ENCODE data around the gene CFAP45. TPM values are rescaled to one million over a fixed set of nuclear protein-coding genes. Genes with fewer than 3 reads are reported as not detected.

CFAP45 gene
- polyA plus RNA-seq, 1 donor, result 0.30 TPM

DNA sequence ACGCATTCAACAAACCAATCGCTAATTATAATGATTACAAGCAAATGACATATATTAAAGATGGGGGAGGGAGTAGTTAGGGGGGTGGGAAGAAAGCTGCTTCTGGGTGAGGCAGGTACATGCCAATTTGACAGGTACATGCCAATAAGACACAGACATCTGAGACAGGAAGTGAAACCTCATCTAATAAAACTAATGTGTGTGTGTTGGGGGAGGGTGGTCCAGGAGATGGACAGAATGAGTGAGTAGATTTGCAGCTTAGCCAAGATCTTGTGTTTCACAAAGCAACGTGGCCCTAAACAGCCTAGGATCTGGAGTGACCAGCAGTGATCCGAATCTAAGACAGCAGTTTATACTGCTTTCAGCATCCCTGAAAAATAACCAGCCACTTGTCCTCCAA, 10.8 kb downstream of the CFAP45 start:
- Histone ChIP-seq H3K27ac (ENCODE audit: low read length) (no peak overlapping the region), H3K36me3 (ENCODE audit: control insufficient read depth, insufficient read depth, low read length) (no peaks in the 10 kb centered on the region), H3K4me3 (ENCODE audit: low read length) (no peak overlapping the region), H3K9me3 (ENCODE audit: control insufficient read depth, low read depth, low read length) (no peaks in the 10 kb centered on the region), H3K4me1 (ENCODE audit: control insufficient read depth, insufficient read depth, low read length) (no peaks in the 10 kb centered on the region), H3K27me3 (ENCODE audit: control insufficient read depth, insufficient read depth, low read length) (no peaks in the 10 kb centered on the region)
- WGBS (ENCODE audit: insufficient coverage, low lambda C conversion rate), result no CpG with 5 or more reads among the region's 4 CpGs
- no peak for DNase-seq

DNA sequence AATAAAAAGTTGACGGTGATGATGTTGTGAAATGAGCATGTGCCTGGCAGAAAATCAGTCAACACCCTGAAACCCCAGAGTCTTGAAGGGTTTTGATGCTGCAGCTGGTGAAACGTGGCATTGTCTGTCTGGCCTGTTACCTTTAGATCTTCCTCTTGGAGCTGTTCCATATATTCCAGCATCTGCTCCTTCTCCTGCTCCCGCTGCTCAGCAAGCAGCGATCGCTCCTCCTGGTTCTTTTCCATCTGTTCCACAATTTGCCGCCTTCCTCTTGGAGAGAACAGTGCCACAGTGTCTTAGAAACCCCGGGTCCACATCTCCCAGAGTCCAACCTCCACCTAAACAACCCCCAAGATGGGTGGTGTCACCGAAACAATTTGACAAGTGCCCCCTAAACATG, 15.7 kb downstream of the CFAP45 start:
- DNase-seq, result no peak
- Histone ChIP-seq H3K9me3 (ENCODE audit: control insufficient read depth, low read depth, low read length) (no peaks in the 10 kb centered on the region), H3K27me3 (ENCODE audit: control insufficient read depth, insufficient read depth, low read length) (no peaks in the 10 kb centered on the region), H3K27ac (ENCODE audit: low read length) (no peak overlapping the region), H3K4me3 (ENCODE audit: low read length) (no peak overlapping the region), H3K36me3 (ENCODE audit: control insufficient read depth, insufficient read depth, low read length) (no peaks in the 10 kb centered on the region), H3K4me1 (ENCODE audit: control insufficient read depth, insufficient read depth, low read length) (peaks cover 5% of the 10 kb centered on the region)
- 90% methylated on average over 2 of the region's 8 CpGs for WGBS (ENCODE audit: insufficient coverage, low lambda C conversion rate)

DNA sequence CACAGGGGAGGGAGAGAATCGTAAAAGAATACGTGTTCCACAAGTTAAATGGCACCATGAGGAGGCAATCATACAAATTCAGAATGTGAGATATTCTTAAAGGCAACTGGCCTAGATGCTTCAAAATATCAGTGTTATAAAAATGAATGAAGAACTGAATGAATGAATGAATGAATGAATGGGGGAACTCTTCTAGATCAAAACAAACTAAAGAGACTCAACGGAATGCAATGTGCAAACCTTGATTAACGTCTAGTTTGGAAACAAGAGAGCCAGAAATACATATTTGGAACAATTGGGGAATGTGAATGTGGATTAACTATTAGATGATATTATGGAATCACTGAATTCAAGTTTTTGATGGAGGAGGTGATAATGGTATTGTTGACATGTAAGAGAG, 16.8 kb downstream of the CFAP45 start:
- no peaks in the 10 kb centered on the region for H3K27me3 ChIP-seq (ENCODE audit: control insufficient read depth, insufficient read depth, low read length)
- no peak overlapping the region for H3K4me3 ChIP-seq (ENCODE audit: low read length)
- H3K27ac ChIP-seq (ENCODE audit: low read length), result no peak overlapping the region
- H3K36me3 ChIP-seq (ENCODE audit: control insufficient read depth, insufficient read depth, low read length), result no peaks in the 10 kb centered on the region
- WGBS (ENCODE audit: insufficient coverage, low lambda C conversion rate), result 84% methylated on average over 3 of the region's 4 CpGs
- DNase-seq, result no peak
- no peaks in the 10 kb centered on the region for H3K9me3 ChIP-seq (ENCODE audit: control insufficient read depth, low read depth, low read length)
- H3K4me1 ChIP-seq (ENCODE audit: control insufficient read depth, insufficient read depth, low read length), result peaks cover 5% of the 10 kb centered on the region

GRCh38 chr1:159882527-159882862, 17.5 kb downstream of the CFAP45 start:
- no CpG with 5 or more reads among the region's 2 CpGs for WGBS (ENCODE audit: insufficient coverage, low lambda C conversion rate)
- H3K27me3 ChIP-seq (ENCODE audit: control insufficient read depth, insufficient read depth, low read length), result no peaks in the 10 kb centered on the region
- no peak for DNase-seq
- H3K36me3 ChIP-seq (ENCODE audit: control insufficient read depth, insufficient read depth, low read length), result no peaks in the 10 kb centered on the region
- peaks cover 5% of the 10 kb centered on the region for H3K4me1 ChIP-seq (ENCODE audit: control insufficient read depth, insufficient read depth, low read length)
- peak overlapping the region; percentile 45 for H3K27ac ChIP-seq (ENCODE audit: low read length)
- H3K4me3 ChIP-seq (ENCODE audit: low read length), result no peak overlapping the region
- no peaks in the 10 kb centered on the region for H3K9me3 ChIP-seq (ENCODE audit: control insufficient read depth, low read depth, low read length)

GRCh38 chr1:159881622-159882526, 18.1 kb downstream of the CFAP45 start:
- peaks cover 5% of the 10 kb centered on the region for H3K4me1 ChIP-seq (ENCODE audit: control insufficient read depth, insufficient read depth, low read length)
- peak; percentile 98 for DNase-seq
- H3K9me3 ChIP-seq (ENCODE audit: control insufficient read depth, low read depth, low read length), result no peaks in the 10 kb centered on the region
- no peak overlapping the region for H3K4me3 ChIP-seq (ENCODE audit: low read length)
- H3K27me3 ChIP-seq (ENCODE audit: control insufficient read depth, insufficient read depth, low read length), result no peaks in the 10 kb centered on the region
- WGBS (ENCODE audit: insufficient coverage, low lambda C conversion rate), result 73% methylated on average over 1 of the region's 6 CpGs
- peak overlapping the region; percentile 45 for H3K27ac ChIP-seq (ENCODE audit: low read length)
- no peaks in the 10 kb centered on the region for H3K36me3 ChIP-seq (ENCODE audit: control insufficient read depth, insufficient read depth, low read length)

- Histone ChIP-seq H3K36me3 (ENCODE audit: control insufficient read depth, insufficient read depth, low read length) (no peaks in the 10 kb centered on the region), H3K9me3 (ENCODE audit: control insufficient read depth, low read depth, low read length) (no peaks in the 10 kb centered on the region), H3K27ac (ENCODE audit: low read length) (no peak overlapping the region), H3K27me3 (ENCODE audit: control insufficient read depth, insufficient read depth, low read length) (no peaks in the 10 kb centered on the region), H3K4me1 (ENCODE audit: control insufficient read depth, insufficient read depth, low read length) (peaks cover 5% of the 10 kb centered on the region), H3K4me3 (ENCODE audit: low read length) (no peak overlapping the region)
- 80% methylated on average over 1 of the region's 3 CpGs for WGBS (ENCODE audit: insufficient coverage, low lambda C conversion rate)
- DNase-seq, result no peak
These were observed 19.5 kb downstream of the CFAP45 start for GRCh38 chr1:159880430-159880829.

- H3K36me3 ChIP-seq (ENCODE audit: control insufficient read depth, insufficient read depth, low read length), result no peaks in the 10 kb centered on the region
- H3K4me3 ChIP-seq (ENCODE audit: low read length), result no peak overlapping the region
- H3K4me1 ChIP-seq (ENCODE audit: control insufficient read depth, insufficient read depth, low read length), result peaks cover 5% of the 10 kb centered on the region
- H3K27ac ChIP-seq (ENCODE audit: low read length), result no peak overlapping the region
- no peaks in the 10 kb centered on the region for H3K27me3 ChIP-seq (ENCODE audit: control insufficient read depth, insufficient read depth, low read length)
- no peaks in the 10 kb centered on the region for H3K9me3 ChIP-seq (ENCODE audit: control insufficient read depth, low read depth, low read length)
- WGBS (ENCODE audit: insufficient coverage, low lambda C conversion rate), result no CpG with 5 or more reads among the region's 4 CpGs
- DNase-seq, result no peak
These were observed 20.0 kb downstream of the CFAP45 start for GRCh38 chr1:159879977-159880376.

- Histone ChIP-seq H3K27me3 (ENCODE audit: control insufficient read depth, insufficient read depth, low read length) (no peaks in the 10 kb centered on the region), H3K4me3 (ENCODE audit: low read length) (no peak overlapping the region), H3K27ac (ENCODE audit: low read length) (no peak overlapping the region), H3K9me3 (ENCODE audit: control insufficient read depth, low read depth, low read length) (no peaks in the 10 kb centered on the region), H3K4me1 (ENCODE audit: control insufficient read depth, insufficient read depth, low read length) (peaks cover 5% of the 10 kb centered on the region), H3K36me3 (ENCODE audit: control insufficient read depth, insufficient read depth, low read length) (no peaks in the 10 kb centered on the region)
- no peak for DNase-seq
- WGBS (ENCODE audit: insufficient coverage, low lambda C conversion rate), result 90% methylated on average over 2 of the region's 3 CpGs
These were observed 20.8 kb downstream of the CFAP45 start for GRCh38 chr1:159879136-159879535.

DNA sequence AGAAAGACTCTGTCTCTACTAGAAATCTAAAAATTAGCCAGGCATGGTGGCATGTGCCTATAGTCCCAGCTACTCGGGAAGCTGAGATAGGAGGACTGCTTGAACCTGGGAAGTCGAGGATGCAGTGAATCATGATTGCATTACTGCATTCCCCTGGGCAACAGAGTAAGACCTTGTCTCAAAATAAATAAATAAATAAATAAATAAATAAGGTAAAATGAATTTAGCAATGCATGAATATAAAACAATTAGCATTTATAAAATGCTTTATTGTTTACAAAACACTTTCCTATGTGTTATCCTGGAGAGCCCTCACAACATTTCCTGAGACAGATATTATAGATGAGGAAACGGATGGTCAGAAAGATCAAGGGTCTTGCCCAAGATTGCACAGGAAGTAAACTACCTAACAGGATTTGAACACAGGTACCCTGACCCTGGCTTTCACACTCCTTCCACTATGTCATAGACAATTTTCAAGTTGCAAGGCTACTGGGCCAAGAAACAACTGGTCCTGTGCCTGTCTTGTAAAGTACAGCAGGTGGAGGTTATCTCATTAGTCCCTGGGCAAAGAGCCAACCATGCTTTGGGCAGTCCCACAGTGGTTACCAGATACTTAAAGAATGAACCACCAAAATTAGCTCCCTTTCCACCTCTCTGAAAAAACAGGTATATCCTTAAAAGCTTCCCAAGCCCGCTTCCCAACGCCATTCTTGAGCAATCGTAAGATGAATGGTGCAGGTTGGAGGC, 22.1 kb downstream of the CFAP45 start:
- H3K27ac ChIP-seq (ENCODE audit: low read length), result no peak overlapping the region
- DNase-seq, result no peak
- 90% methylated on average over 2 of the region's 6 CpGs for WGBS (ENCODE audit: insufficient coverage, low lambda C conversion rate)
- H3K9me3 ChIP-seq (ENCODE audit: control insufficient read depth, low read depth, low read length), result no peaks in the 10 kb centered on the region
- no peaks in the 10 kb centered on the region for H3K36me3 ChIP-seq (ENCODE audit: control insufficient read depth, insufficient read depth, low read length)
- no peak overlapping the region for H3K4me3 ChIP-seq (ENCODE audit: low read length)
- peaks cover 3% of the 10 kb centered on the region for H3K27me3 ChIP-seq (ENCODE audit: control insufficient read depth, insufficient read depth, low read length)
- H3K4me1 ChIP-seq (ENCODE audit: control insufficient read depth, insufficient read depth, low read length), result peaks cover 5% of the 10 kb centered on the region

GRCh38 chr1:159873530-159874143, 26.3 kb downstream of the CFAP45 start:
- no peak overlapping the region for H3K27ac ChIP-seq (ENCODE audit: low read length)
- WGBS (ENCODE audit: insufficient coverage, low lambda C conversion rate), result no CpG with 5 or more reads among the region's 4 CpGs
- no peak for DNase-seq
- peaks cover 7% of the 10 kb centered on the region for H3K27me3 ChIP-seq (ENCODE audit: control insufficient read depth, insufficient read depth, low read length)
- H3K9me3 ChIP-seq (ENCODE audit: control insufficient read depth, low read depth, low read length), result no peaks in the 10 kb centered on the region
- no peaks in the 10 kb centered on the region for H3K36me3 ChIP-seq (ENCODE audit: control insufficient read depth, insufficient read depth, low read length)
- H3K4me3 ChIP-seq (ENCODE audit: low read length), result no peak overlapping the region
- H3K4me1 ChIP-seq (ENCODE audit: control insufficient read depth, insufficient read depth, low read length), result no peaks in the 10 kb centered on the region
